ENCODE results near the gene ENPEP. TPM values are rescaled to one million over a fixed set of nuclear protein-coding genes. Genes with fewer than 3 reads are reported as not detected.
A peak's percentile ranks its signal among the peaks of the same experiment; 100 is the strongest.
"Not testable (repeated sequence)": the region's sequence is repeated elsewhere in the genome, so short reads cannot be mapped to it uniquely, and the experiment has no call there.

Gene ENPEP, protein sequence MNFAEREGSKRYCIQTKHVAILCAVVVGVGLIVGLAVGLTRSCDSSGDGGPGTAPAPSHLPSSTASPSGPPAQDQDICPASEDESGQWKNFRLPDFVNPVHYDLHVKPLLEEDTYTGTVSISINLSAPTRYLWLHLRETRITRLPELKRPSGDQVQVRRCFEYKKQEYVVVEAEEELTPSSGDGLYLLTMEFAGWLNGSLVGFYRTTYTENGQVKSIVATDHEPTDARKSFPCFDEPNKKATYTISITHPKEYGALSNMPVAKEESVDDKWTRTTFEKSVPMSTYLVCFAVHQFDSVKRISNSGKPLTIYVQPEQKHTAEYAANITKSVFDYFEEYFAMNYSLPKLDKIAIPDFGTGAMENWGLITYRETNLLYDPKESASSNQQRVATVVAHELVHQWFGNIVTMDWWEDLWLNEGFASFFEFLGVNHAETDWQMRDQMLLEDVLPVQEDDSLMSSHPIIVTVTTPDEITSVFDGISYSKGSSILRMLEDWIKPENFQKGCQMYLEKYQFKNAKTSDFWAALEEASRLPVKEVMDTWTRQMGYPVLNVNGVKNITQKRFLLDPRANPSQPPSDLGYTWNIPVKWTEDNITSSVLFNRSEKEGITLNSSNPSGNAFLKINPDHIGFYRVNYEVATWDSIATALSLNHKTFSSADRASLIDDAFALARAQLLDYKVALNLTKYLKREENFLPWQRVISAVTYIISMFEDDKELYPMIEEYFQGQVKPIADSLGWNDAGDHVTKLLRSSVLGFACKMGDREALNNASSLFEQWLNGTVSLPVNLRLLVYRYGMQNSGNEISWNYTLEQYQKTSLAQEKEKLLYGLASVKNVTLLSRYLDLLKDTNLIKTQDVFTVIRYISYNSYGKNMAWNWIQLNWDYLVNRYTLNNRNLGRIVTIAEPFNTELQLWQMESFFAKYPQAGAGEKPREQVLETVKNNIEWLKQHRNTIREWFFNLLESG
- 0.36 and 6.0 TPM in 2 replicates for total RNA-seq

DNA sequence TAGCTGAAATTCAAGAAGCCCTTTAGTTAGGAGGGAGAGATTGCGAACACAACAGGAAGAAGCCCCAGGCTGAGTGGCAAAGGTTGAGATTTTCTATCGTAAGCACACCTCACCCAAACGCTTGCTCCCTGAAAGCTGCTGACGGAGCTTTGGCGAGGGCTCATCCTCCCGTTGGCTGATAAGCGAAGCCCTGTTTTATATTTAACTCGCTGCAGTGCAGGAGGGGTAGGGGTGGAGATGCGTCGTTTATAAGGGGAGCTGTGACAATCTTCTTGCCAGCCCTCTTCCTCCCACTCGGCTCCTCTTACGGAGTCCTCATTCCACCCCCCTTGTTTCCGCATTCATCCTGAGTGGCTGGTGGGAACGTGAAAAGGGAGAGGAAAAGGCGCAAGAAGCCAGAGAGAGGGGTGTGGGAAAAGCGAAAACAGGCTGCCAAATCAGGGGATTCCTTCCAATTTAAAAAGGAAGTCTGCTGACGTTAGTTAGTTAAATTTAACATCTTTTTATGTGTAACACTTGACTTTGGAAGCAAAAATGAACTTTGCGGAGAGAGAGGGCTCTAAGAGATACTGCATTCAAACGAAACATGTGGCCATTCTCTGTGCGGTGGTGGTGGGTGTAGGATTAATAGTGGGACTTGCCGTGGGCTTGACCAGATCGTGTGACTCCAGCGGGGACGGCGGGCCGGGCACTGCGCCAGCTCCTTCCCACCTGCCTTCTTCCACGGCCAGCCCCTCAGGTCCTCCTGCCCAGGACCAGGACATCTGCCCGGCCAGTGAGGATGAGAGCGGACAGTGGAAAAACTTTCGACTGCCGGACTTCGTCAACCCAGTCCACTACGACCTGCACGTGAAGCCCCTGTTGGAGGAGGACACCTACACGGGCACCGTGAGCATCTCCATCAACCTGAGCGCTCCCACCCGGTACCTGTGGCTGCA is at the start of gene ENPEP:
Gene ENPEP (plus strand): TSS at position 275 of the 938 bp plus-strand sequence. CDS start 260 bp downstream, at position 535.
- peak within 1 kb of the TSS; percentile 78 for H3K4me3 ChIP-seq (ENCODE audit: low read depth, low read length)
- DNase-seq (ENCODE audit: low read depth): no peak
- TF ChIP-seq, protein P1, sequence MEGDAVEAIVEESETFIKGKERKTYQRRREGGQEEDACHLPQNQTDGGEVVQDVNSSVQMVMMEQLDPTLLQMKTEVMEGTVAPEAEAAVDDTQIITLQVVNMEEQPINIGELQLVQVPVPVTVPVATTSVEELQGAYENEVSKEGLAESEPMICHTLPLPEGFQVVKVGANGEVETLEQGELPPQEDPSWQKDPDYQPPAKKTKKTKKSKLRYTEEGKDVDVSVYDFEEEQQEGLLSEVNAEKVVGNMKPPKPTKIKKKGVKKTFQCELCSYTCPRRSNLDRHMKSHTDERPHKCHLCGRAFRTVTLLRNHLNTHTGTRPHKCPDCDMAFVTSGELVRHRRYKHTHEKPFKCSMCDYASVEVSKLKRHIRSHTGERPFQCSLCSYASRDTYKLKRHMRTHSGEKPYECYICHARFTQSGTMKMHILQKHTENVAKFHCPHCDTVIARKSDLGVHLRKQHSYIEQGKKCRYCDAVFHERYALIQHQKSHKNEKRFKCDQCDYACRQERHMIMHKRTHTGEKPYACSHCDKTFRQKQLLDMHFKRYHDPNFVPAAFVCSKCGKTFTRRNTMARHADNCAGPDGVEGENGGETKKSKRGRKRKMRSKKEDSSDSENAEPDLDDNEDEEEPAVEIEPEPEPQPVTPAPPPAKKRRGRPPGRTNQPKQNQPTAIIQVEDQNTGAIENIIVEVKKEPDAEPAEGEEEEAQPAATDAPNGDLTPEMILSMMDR (conservative IDR thresholded peaks at IDR 0.05; ENCODE audit: low read depth, low read length): no peak

DNA sequence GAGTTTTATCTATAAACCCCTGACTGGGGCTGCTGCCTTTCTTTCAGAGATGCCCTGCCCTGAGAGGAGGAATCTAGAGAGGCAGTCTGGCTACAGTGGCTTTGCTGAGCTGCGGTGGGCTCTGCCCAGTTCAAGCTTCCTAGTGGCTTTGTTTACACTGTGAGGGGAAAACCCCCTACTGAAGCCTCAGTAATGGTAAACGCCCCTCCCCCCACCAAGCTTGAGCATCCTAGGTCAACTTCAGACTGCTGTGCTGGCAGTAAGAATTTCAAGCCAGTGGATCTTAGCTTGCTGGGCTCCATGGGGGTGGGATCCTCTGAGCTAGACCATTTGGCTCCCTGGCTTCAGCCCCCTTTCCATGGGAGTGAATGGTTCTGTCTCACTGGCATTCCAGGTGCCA is 44.1 kb upstream of the ENPEP start:
- not testable (repeated sequence) for DNase-seq (ENCODE audit: low read depth); H3K4me3 ChIP-seq (ENCODE audit: low read depth, low read length)

DNA sequence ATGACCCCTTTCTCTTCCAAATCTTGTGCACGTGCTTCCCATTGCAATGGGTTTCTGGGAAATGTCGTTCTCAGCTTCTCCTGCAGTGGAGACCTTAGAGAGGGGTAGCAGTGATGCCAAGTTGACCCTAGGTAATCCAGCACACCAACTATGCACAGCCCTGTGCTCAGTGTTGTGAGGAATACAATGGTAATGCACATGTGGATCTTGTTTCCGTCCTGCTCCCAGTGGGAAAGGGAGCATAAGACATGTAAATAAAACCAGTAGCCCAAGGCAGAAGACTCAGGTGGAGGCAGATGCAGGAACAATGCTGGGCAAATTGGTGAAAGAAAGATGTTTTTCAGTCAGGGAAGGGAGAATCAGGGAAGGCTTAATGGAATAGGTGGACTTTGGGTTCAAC is 38.7 kb upstream of the ENPEP start:
- not testable (repeated sequence) for H3K4me3 ChIP-seq (ENCODE audit: low read depth, low read length); DNase-seq (ENCODE audit: low read depth)

DNA sequence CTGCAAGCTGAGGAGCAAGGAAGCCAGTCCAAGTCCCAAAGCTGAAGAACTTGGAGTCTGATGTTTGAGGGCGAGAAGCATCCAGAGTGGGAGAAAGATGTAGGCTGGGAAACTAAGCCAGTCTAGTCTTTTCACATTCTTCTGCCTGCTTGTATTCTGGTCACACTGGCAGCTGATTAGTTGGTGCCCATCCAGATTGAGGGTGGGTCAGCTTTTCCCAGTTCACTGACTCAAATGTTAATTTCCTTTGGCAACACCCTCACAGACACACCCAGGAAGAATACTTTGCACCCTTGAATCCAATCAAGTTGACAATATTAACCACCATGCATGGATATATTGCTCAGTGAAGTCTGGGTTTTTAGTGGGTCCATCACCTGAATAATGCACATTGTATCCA is 36.7 kb upstream of the ENPEP start:
- not testable (repeated sequence) for H3K4me3 ChIP-seq (ENCODE audit: low read depth, low read length); DNase-seq (ENCODE audit: low read depth)

DNA sequence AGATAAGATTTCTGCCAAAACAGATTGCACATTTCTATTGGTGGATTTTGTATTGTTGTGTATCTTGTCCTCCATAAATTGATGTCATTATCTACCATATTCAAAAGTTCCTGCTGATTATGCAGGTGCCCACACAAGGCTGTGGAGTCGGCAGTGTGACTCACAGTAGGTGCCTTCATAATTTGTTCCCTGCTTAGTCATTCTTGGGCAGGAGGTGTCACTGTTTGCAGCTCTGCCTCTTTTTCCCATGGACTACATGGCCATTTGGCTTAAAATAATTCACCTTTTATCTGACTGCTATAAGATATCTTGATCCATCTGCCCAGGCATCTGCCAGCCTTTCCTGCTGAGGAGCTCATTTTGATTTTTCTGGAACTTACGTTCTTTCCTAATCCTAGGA is 33.6 kb upstream of the ENPEP start:
- TF ChIP-seq, protein P1 (conservative IDR thresholded peaks at IDR 0.05; ENCODE audit: low read depth, low read length): peak; percentile 49
- H3K4me3 ChIP-seq (ENCODE audit: low read depth, low read length): no peak overlapping the region
- DNase-seq (ENCODE audit: low read depth): no peak

DNA sequence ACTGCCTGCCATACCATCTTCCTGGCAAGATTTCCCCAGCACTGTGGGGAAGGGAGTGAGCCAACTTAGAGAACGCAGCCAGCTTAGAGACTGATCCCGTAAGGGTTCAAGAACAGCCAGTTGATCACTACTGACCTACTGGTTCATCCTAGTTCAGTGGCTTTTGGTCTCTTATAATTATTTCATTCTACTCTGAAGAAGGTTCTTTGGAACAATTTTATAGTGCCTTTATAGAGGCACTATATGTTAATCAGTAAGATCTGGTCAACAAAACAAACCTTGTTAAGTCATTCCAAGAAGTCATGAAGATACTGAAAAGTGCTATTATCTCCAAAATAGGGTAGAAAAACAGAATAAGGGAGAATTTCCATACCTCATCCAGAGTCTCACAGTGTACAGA is 33.2 kb upstream of the ENPEP start:
- TF ChIP-seq, protein P1 (conservative IDR thresholded peaks at IDR 0.05; ENCODE audit: low read depth, low read length): no peak

DNA sequence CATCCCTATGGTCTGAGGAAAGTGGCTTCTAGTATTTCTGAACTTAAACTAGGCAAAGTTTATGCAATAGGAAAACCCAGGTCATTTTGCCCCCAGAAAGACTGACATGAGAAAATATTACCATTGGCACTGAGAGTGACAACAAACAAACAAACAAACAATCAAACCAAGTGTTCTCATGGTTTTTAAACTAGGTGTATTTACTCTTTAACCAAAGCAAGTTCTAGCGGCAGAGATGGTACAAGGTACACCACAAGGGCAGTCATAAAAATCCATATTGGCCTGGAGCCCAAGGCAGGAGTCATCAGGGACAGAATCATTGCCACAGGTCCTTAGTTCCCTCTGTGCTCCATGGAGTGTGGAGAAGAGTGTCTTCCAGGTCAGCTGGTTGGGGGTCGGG is 26.0 kb upstream of the ENPEP start:
- TF ChIP-seq, protein P1 (conservative IDR thresholded peaks at IDR 0.05; ENCODE audit: low read depth, low read length): no peak
- no peak for DNase-seq (ENCODE audit: low read depth)
- H3K4me3 ChIP-seq (ENCODE audit: low read depth, low read length): no peak overlapping the region

More for the DNA sequence above, 33.2 kb upstream of the ENPEP start:
- no peak overlapping the region for H3K4me3 ChIP-seq (ENCODE audit: low read depth, low read length)
- DNase-seq (ENCODE audit: low read depth): no peak

DNA sequence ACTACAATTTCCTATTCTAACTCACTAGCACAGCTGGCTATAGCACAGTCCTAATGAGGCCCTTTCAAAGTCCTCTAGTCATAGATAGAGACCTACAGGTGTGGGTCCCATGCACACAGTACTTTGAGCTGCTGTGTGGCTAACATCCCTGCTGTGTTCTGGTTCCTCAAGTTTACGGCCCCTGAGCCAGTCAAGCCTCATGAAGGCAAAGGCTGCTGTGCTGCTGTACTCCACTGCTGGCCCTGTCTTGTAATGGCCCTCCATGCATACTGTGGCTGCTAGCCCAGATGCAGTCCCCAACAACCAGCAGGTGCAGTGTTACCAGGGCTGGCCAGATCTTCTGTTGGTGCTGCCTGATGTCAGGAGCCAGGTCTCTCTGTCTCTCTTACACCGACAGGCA is 23.4 kb upstream of the ENPEP start:
- no peak overlapping the region for H3K4me3 ChIP-seq (ENCODE audit: low read depth, low read length)
- no peak for DNase-seq (ENCODE audit: low read depth)
- TF ChIP-seq, protein P1 (conservative IDR thresholded peaks at IDR 0.05; ENCODE audit: low read depth, low read length): no peak

Data from epithelial cell of proximal tubule (primary cell).